Osteocyte (in vitro differentiated cells): ENCODE data around the gene HS1BP3. TPM values are rescaled to one million over a fixed set of nuclear protein-coding genes. Genes with fewer than 3 reads are reported as not detected.

ENCODE experiments used
- DNase-seq: peaks from one replicate; pipeline ENCODE4 v3.0.0; 2021; ENCODE audit warnings: mixed read lengths; ENCODE audit not compliant: unreplicated experiment; ENCODE audit errors: extremely low spot score
- H3K27ac Mint-ChIP-seq: one replicate; pipeline ENCODE4 v1.8.0; 2021; ENCODE audit warnings: mild to moderate bottlenecking, mixed read lengths; ENCODE audit not compliant: unreplicated experiment
- H3K27me3 Mint-ChIP-seq: one replicate; pipeline ENCODE4 v1.8.0; 2021; ENCODE audit warnings: mixed read lengths; ENCODE audit not compliant: unreplicated experiment
- H3K36me3 Mint-ChIP-seq: one replicate; pipeline ENCODE4 v1.8.0; 2021; ENCODE audit warnings: mixed read lengths; ENCODE audit not compliant: unreplicated experiment
- H3K4me1 Mint-ChIP-seq: one replicate; pipeline ENCODE4 v1.8.0; 2021; ENCODE audit warnings: mixed read lengths; ENCODE audit not compliant: unreplicated experiment
- H3K4me3 Mint-ChIP-seq: one replicate; pipeline ENCODE4 v1.8.0; 2021; ENCODE audit warnings: mild to moderate bottlenecking, moderate library complexity, mixed read lengths; ENCODE audit not compliant: unreplicated experiment
- H3K9me3 Mint-ChIP-seq: one replicate; pipeline ENCODE4 v1.8.0; 2021; ENCODE audit warnings: mixed read lengths; ENCODE audit not compliant: unreplicated experiment
- total RNA-seq: library from RNA; stranded (reverse); gene quantifications from 2 replicates; pipeline ENCODE4 v1.2.1, GENCODE V29; 2021
- TF ChIP-seq, protein P1 (sequence below): fragments of 200-600 bp; sonication (generic); IDR thresholded peaks from 2 replicates; pipeline ENCODE4 v1.5.0; 2021; ENCODE audit warnings: antibody characterized with exemption, mild to moderate bottlenecking, moderate library complexity

Gene HS1BP3
- total RNA-seq, 1 donor from 2014 or later: 40.5 TPM

DNA sequence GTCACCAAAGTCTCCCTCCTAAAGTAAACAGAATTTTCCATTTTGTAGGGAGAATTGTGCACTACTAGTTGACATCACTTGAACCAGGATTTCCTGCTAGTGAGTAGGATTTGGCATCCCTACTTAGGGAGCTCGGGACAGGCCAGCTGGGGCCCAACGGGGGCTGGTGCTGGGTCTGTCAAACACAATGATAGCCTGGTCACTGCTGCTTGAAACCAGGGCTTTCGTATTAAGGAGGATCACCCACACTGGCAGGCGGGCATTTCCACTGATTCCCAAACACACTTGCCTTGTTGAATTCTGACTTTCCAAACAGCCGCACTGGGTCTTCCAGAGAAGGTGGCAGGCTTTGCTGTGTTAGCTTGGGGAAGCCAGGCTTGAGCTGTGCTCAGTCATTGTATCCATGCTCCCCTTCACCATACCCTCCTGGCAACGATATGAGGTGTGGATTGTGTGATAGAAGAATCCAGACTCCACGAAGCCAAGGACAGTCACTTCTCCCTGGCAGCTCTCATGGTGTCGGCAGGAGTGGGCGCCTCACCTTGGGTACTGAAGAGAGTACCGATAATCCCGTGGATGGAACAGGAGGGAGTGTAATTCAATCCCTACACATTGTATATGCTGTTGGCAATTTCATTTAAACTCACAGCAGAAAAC is 23.5 kb upstream of the HS1BP3 start:
- no peak for DNase-seq
- H3K27me3 Mint-ChIP-seq: no peaks in the 10 kb centered on the region
- peaks cover 20% of the 10 kb centered on the region for H3K4me1 Mint-ChIP-seq
- peaks cover 6% of the 10 kb centered on the region for H3K36me3 Mint-ChIP-seq
- H3K9me3 Mint-ChIP-seq: no peaks in the 10 kb centered on the region
- TF ChIP-seq, protein P1, sequence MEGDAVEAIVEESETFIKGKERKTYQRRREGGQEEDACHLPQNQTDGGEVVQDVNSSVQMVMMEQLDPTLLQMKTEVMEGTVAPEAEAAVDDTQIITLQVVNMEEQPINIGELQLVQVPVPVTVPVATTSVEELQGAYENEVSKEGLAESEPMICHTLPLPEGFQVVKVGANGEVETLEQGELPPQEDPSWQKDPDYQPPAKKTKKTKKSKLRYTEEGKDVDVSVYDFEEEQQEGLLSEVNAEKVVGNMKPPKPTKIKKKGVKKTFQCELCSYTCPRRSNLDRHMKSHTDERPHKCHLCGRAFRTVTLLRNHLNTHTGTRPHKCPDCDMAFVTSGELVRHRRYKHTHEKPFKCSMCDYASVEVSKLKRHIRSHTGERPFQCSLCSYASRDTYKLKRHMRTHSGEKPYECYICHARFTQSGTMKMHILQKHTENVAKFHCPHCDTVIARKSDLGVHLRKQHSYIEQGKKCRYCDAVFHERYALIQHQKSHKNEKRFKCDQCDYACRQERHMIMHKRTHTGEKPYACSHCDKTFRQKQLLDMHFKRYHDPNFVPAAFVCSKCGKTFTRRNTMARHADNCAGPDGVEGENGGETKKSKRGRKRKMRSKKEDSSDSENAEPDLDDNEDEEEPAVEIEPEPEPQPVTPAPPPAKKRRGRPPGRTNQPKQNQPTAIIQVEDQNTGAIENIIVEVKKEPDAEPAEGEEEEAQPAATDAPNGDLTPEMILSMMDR: no peak
- H3K27ac Mint-ChIP-seq: peak overlapping the region; percentile 73
- no peak overlapping the region for H3K4me3 Mint-ChIP-seq

DNA sequence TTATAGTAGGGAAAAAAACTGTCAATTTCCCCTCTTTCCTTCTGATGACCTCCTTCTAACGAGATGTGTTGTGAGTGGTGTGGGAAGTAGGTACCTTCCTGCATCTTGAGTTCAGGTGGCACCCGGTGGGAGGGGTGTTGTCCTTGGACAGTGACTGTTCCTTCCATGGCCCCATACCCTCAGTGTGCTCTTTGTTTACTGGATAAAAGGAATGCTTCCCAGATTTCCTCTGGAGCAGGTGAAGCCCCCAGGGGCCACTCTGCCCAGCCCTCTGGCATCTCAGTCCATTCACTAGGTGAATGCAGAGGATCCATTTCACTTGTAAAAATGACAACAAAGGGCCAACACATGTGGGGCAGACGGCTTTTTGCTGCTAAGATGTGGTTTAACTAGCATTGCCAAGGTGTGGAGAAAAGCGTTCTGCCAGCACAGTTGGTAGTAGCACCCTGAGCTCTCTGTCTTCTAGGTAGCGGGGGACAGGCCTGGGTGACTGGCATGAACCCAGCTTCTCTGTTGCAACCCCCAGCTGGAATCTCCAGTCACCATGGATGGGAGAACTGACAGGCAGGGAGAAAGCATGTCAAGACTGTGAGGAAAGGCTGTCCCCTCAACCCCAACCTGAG is 22.9 kb upstream of the HS1BP3 start:
- Mint-ChIP-seq H3K9me3 (no peaks in the 10 kb centered on the region), H3K4me1 (peaks cover 20% of the 10 kb centered on the region), H3K36me3 (peaks cover 6% of the 10 kb centered on the region), H3K27me3 (no peaks in the 10 kb centered on the region), H3K4me3 (no peak overlapping the region), H3K27ac (no peak overlapping the region)
- TF ChIP-seq, protein P1: no peak
- no peak for DNase-seq

DNA sequence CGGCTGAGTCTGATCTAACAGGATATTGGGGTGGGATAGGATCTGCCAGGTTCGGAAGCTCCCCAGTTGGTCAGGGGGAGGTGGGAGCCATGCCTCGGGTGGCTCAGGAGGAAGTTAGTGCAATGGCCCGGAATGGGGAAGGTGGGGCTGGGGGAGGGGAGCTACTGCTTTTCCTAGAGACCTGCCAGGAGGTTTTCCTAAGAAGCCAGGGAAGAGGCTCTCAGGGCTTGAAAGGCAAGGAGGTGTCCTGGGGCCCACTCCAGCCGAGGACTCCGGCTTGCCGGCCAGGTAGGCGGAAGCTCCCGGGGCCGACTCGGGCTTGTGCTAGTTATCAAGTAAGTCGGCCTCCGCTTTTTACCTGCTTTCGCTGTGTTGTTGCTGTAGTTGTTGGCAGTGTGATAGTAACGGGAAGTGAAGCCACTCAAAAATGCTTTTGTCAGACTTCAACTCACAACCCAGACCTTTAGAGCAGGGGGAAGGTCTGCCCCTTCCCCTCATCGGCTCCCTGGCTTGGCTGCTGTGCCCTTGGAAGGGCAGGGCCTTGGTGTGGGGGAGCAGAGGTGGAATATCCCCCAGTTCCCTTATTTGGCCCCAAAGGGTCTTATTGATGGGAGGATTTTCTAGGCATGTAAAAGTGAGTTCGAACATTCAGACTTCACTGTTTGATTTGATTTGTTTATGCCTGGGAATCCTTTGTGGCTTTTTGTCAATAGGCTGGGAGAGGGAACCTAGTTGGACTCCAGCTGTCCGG is 21.5 kb upstream of the HS1BP3 start:
- Mint-ChIP-seq H3K36me3 (peaks cover 6% of the 10 kb centered on the region), H3K4me3 (no peak overlapping the region), H3K27me3 (peaks cover 4% of the 10 kb centered on the region), H3K9me3 (no peaks in the 10 kb centered on the region), H3K4me1 (peaks cover 24% of the 10 kb centered on the region), H3K27ac (no peak overlapping the region)
- no peak for DNase-seq
- TF ChIP-seq, protein P1: no peak

DNA sequence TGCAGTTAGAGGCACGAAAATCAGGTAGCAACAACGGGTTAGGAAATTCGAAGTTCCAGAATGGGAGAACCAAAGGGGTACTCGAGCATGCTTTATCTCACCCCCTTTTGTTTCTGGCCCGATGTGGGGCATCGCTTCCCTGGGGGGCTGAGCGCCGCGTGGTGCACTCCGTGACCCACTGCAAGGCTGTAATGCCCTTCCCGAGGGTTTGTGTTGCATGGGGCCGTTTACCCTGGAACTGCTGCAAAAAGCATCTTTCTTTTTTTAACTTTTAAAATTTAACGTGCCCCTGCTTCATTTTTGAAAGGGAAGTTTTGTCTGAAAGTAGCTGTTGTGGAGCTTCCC is 20.8 kb upstream of the HS1BP3 start:
- H3K4me1 Mint-ChIP-seq: peaks cover 24% of the 10 kb centered on the region
- no peak overlapping the region for H3K4me3 Mint-ChIP-seq
- H3K27me3 Mint-ChIP-seq: peaks cover 4% of the 10 kb centered on the region
- TF ChIP-seq, protein P1: no peak
- H3K27ac Mint-ChIP-seq: no peak overlapping the region
- peaks cover 6% of the 10 kb centered on the region for H3K36me3 Mint-ChIP-seq
- H3K9me3 Mint-ChIP-seq: no peaks in the 10 kb centered on the region
- no peak for DNase-seq
